Measurements from ENCODE around the gene KCNQ2.

- TF ChIP-seq POLR2AphosphoS5 (IDR thresholded peaks at IDR 0.05) (no peak), CTCF (IDR thresholded peaks at IDR 0.05) (no peak)
These were observed 98.0 kb downstream of the KCNQ2 start for GRCh38 chr20:63374504-63374903.

Data from gastroesophageal sphincter (tissue), 3 donors.